H9 (cell line): Measurements from ENCODE around the gene PPM1B. TPM values are rescaled to one million over a fixed set of nuclear protein-coding genes. Genes with fewer than 3 reads are reported as not detected.

Experiments
- DNase-seq: peaks from one replicate; pipeline ENCODE4 v3.0.0-alpha.2; 2017
- H2AFZ ChIP-seq: one replicate; pipeline ENCODE4 v1.6.1; 2013; ENCODE audit warnings: mild to moderate bottlenecking, low read length, control low read depth, moderate library complexity
- H2AK5ac ChIP-seq: 2 replicates; pipeline ENCODE4 v1.6.1; 2013; ENCODE audit warnings: low read length, control low read depth, mixed read lengths; ENCODE audit not compliant: insufficient read length
- H2BK120ac ChIP-seq: one replicate; pipeline ENCODE4 v1.6.1; 2013; ENCODE audit warnings: low read depth, mild to moderate bottlenecking, low read length, control low read depth, inconsistent platforms; ENCODE audit not compliant: poor library complexity, severe bottlenecking
- H2BK12ac ChIP-seq: 2 replicates; pipeline ENCODE4 v1.6.1; 2013; ENCODE audit warnings: low read length, control low read depth, mixed read lengths, low read depth; ENCODE audit not compliant: insufficient read length
- H2BK15ac ChIP-seq: 2 replicates; pipeline ENCODE4 v1.6.1; 2013; ENCODE audit warnings: low read depth, low read length, control low read depth
- H2BK20ac ChIP-seq: one replicate; pipeline ENCODE4 v1.6.1; 2013; ENCODE audit warnings: low read depth, mild to moderate bottlenecking, low read length, control low read depth, inconsistent platforms; ENCODE audit not compliant: poor library complexity, severe bottlenecking
- H2BK5ac ChIP-seq: 2 replicates; pipeline ENCODE4 v1.6.1; 2013; ENCODE audit warnings: low read length, control low read depth, mixed read lengths; ENCODE audit not compliant: insufficient read length
- H3K14ac ChIP-seq: 2 replicates; pipeline ENCODE4 v1.6.1; 2013; ENCODE audit warnings: low read length, control low read depth; ENCODE audit not compliant: insufficient read depth
- H3K18ac ChIP-seq: 2 replicates; pipeline ENCODE4 v1.6.1; 2013; ENCODE audit warnings: low read depth, mild to moderate bottlenecking, mixed read lengths, low read length, control low read depth; ENCODE audit not compliant: insufficient read length
- H3K23ac ChIP-seq: 2 replicates; pipeline ENCODE4 v1.6.1; 2013; ENCODE audit warnings: low read length, control low read depth, mixed read lengths, low read depth; ENCODE audit not compliant: insufficient read length
- H3K23me2 ChIP-seq: 2 replicates; pipeline ENCODE4 v1.6.1; 2013; ENCODE audit warnings: low read depth, mild to moderate bottlenecking, mixed read lengths, low read length, control low read depth; ENCODE audit not compliant: insufficient read length, poor library complexity, severe bottlenecking
- H3K27ac ChIP-seq: 2 replicates; pipeline ENCODE4 v1.5.1; 2013; ENCODE audit warnings: low read length, control low read depth, mixed read lengths, low read depth; ENCODE audit not compliant: insufficient read length
- H3K27me3 ChIP-seq: 2 replicates; pipeline ENCODE4 v1.6.1; 2013; ENCODE audit warnings: low read length, control low read depth, inconsistent platforms; ENCODE audit not compliant: insufficient read depth
- H3K4ac ChIP-seq: 2 replicates; pipeline ENCODE4 v1.6.1; 2013; ENCODE audit warnings: low read depth, mild to moderate bottlenecking, control low read depth, inconsistent platforms, low read length, moderate library complexity
- H3K4me1 ChIP-seq: 2 replicates; pipeline ENCODE4 v1.6.1; 2013; ENCODE audit warnings: low read length, control low read depth, inconsistent platforms; ENCODE audit not compliant: insufficient read depth
- H3K4me2 ChIP-seq: 2 replicates; pipeline ENCODE4 v1.6.1; 2013; ENCODE audit warnings: low read length, control low read depth, mixed read lengths; ENCODE audit not compliant: insufficient read length, insufficient read depth
- H3K56ac ChIP-seq: 2 replicates; pipeline ENCODE4 v1.6.1; 2013; ENCODE audit warnings: low read depth, mild to moderate bottlenecking, mixed read lengths, low read length, control low read depth; ENCODE audit not compliant: insufficient read length
- H3K79me1 ChIP-seq: 2 replicates; pipeline ENCODE4 v1.6.1; 2013; ENCODE audit warnings: low read depth, mild to moderate bottlenecking, moderate library complexity, low read length, control low read depth, inconsistent platforms; ENCODE audit not compliant: insufficient read depth, poor library complexity, severe bottlenecking
- H3K79me2 ChIP-seq: 2 replicates; pipeline ENCODE4 v1.6.1; 2013; ENCODE audit warnings: low read length, control low read depth, inconsistent platforms; ENCODE audit not compliant: insufficient read depth
- H3K9ac ChIP-seq: 2 replicates; pipeline ENCODE4 v1.6.1; 2013; ENCODE audit warnings: low read length, control low read depth, mixed read lengths; ENCODE audit not compliant: insufficient read length; ENCODE audit errors: extremely low read depth
- H3K9me3 ChIP-seq: one replicate; pipeline ENCODE4 v1.6.1; 2013; ENCODE audit warnings: low read depth, low read length, inconsistent platforms; ENCODE audit not compliant: control insufficient read depth
- H3T11ph ChIP-seq: one replicate; pipeline ENCODE4 v1.6.1; 2013; ENCODE audit warnings: mild to moderate bottlenecking, low read length, control low read depth, inconsistent platforms
- H4K20me1 ChIP-seq: one replicate; pipeline ENCODE4 v1.6.1; 2013; ENCODE audit not compliant: control insufficient read depth, insufficient read length, insufficient read depth
- H4K5ac ChIP-seq: 2 replicates; pipeline ENCODE4 v1.6.1; 2013; ENCODE audit warnings: low read depth, mild to moderate bottlenecking, mixed read lengths, low read length, control low read depth; ENCODE audit not compliant: insufficient read length
- H4K8ac ChIP-seq: replicated peaks from 2 replicates; pipeline ENCODE4 v1.6.1; 2013; ENCODE audit warnings: low read length, control low read depth, mixed read lengths, low read depth; ENCODE audit not compliant: insufficient read length
- H4K91ac ChIP-seq: 2 replicates; pipeline ENCODE4 v1.6.1; 2013; ENCODE audit warnings: low read depth, mild to moderate bottlenecking, moderate library complexity, mixed read lengths, low read length, control low read depth; ENCODE audit not compliant: insufficient read length
- H3K27ac Mint-ChIP-seq, 3 experiments: 2 replicates in 2 of 3; 3 replicates in 1 of 3; pipeline ENCODE4 v1.8.0; 2020 to 2021; ENCODE audit warnings: mixed read lengths in 3 of 3, mild to moderate bottlenecking in 1 of 3, moderate library complexity in 1 of 3
- H3K27me3 Mint-ChIP-seq: 2 replicates; pipeline ENCODE4 v1.8.0; 2021; ENCODE audit warnings: low read depth, mild to moderate bottlenecking, moderate library complexity, mixed read lengths
- H3K36me3 Mint-ChIP-seq, 3 experiments: 2 replicates in 2 of 3; 3 replicates in 1 of 3; pipeline ENCODE4 v1.8.0; 2020 to 2021; ENCODE audit warnings: low read depth in 3 of 3, mixed read lengths in 3 of 3; ENCODE audit not compliant: insufficient read depth in 1 of 3
- H3K4me1 Mint-ChIP-seq, 2 experiments: 2 replicates each; pipeline ENCODE4 v1.8.0; 2020; ENCODE audit warnings: mixed read lengths in 2 of 2
- H3K4me3 Mint-ChIP-seq, 2 experiments: 2 replicates in 1 of 2; 3 replicates in 1 of 2; pipeline ENCODE4 v1.8.0; 2020 to 2021; ENCODE audit warnings: mild to moderate bottlenecking in 2 of 2, mixed read lengths in 2 of 2, moderate library complexity in 1 of 2
- H3K9me3 Mint-ChIP-seq, 2 experiments: 2 replicates in 1 of 2; 3 replicates in 1 of 2; pipeline ENCODE4 v1.8.0; 2020; ENCODE audit warnings: mild to moderate bottlenecking in 2 of 2, mixed read lengths in 2 of 2, moderate library complexity in 1 of 2
- WGBS: extraction: QIAGEN DNeasy Blood & Tissue Kit; methylation state at CpG from one replicate; pipeline ENCODE4 v1.1.7; 2013; ENCODE audit warnings: missing lambda C conversion rate, low lambda C conversion rate, mixed read lengths; ENCODE audit not compliant: insufficient read length; ENCODE audit errors: extremely low coverage; 5-methylcytosine and 5-hydroxymethylcytosine counted together
- total RNA-seq: library from RNA; stranded (reverse); gene quantifications from 2 replicates; pipeline ENCODE4 v1.2.1, GENCODE V29; 2021
- TF ChIP-seq, protein P1 (sequence below): fragments of 200-600 bp; sonication (generic); conservative IDR thresholded peaks from 3 replicates; pipeline ENCODE4 v1.8.0; 2021; ENCODE audit warnings: antibody characterized with exemption, mild to moderate bottlenecking

Gene PPM1B
- total RNA-seq, 1 experiment from 2014 or later, result 156 TPM

DNA sequence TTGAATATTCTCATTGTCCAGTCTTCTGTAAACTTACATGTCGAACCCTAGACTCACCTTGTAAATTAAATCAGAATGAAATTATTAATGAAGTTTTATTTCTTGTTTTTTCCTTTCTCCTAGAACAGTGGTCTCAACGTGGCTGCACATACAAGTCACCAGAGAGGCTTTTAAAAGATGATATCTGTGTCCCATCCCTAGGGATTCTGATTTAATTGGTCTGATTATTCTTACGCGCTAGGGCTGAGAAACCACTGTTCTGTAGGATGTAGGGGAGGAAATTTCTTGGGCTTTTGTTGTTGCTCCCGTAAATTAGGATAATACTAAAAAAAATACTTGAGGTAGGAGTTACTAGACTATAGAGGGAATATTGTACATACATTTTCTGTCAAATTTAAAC, 32.1 kb downstream of the PPM1B start:
- Histone ChIP-seq H4K5ac (no peak overlapping the region), H2BK12ac (no peak overlapping the region), H3K4ac (no peak overlapping the region), H2BK20ac (no peak overlapping the region), H3T11ph (no peak overlapping the region), H2AK5ac (no peak overlapping the region), H4K91ac (no peak overlapping the region), H2BK120ac (no peak overlapping the region), H4K20me1 (no peaks in the 10 kb centered on the region), H3K27ac (no peak overlapping the region), H3K14ac (no peak overlapping the region), H3K9ac (no peak overlapping the region), H2BK5ac (no peak overlapping the region), H3K23ac (no peak overlapping the region), H3K27me3 (no peaks in the 10 kb centered on the region), H2AFZ (no peak overlapping the region), H3K23me2 (no peaks in the 10 kb centered on the region), H4K8ac (no peak overlapping the region), H3K56ac (no peak overlapping the region), H3K4me2 (no peak overlapping the region), H2BK15ac (no peak overlapping the region), H3K79me2 (peaks cover 50% of the 10 kb centered on the region), H3K79me1 (no peaks in the 10 kb centered on the region), H3K9me3 (no peaks in the 10 kb centered on the region), H3K18ac (no peak overlapping the region), H3K4me1 (no peaks in the 10 kb centered on the region; the same call in 1 of the 2 replicates)
- DNase-seq, result no peak
- TF ChIP-seq, protein P1, sequence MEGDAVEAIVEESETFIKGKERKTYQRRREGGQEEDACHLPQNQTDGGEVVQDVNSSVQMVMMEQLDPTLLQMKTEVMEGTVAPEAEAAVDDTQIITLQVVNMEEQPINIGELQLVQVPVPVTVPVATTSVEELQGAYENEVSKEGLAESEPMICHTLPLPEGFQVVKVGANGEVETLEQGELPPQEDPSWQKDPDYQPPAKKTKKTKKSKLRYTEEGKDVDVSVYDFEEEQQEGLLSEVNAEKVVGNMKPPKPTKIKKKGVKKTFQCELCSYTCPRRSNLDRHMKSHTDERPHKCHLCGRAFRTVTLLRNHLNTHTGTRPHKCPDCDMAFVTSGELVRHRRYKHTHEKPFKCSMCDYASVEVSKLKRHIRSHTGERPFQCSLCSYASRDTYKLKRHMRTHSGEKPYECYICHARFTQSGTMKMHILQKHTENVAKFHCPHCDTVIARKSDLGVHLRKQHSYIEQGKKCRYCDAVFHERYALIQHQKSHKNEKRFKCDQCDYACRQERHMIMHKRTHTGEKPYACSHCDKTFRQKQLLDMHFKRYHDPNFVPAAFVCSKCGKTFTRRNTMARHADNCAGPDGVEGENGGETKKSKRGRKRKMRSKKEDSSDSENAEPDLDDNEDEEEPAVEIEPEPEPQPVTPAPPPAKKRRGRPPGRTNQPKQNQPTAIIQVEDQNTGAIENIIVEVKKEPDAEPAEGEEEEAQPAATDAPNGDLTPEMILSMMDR, result no peak
- H3K4me1 Mint-ChIP-seq, result peaks cover 35 to 53% of the 10 kb centered on the region in 2 experiments
- peak overlapping the region in 2 of 3 experiments; percentile 3 to 22; a peak in 2 of 7 replicates for H3K27ac Mint-ChIP-seq
- peaks cover 19 to 37% (median 34%) of the 10 kb centered on the region in 3 experiments; a peak in 6 of 7 replicates for H3K36me3 Mint-ChIP-seq
- no peak overlapping the region for H3K4me3 Mint-ChIP-seq
- WGBS, result no CpG with 5 or more reads among the region's 5 CpGs
- H3K27me3 Mint-ChIP-seq, result no peaks in the 10 kb centered on the region
- H3K9me3 Mint-ChIP-seq, result no peaks in the 10 kb centered on the region
